Activated naive CD4-positive, alpha-beta T cell treated with Interleukin-2 at 50 U/mL for 16 hours (primary cell): ENCODE measurements around the gene GABRB3.

Source experiments
- DNase-seq: peaks from one replicate; pipeline ENCODE4 v3.0.0-alpha.2; 2020

Gene GABRB3

DNA sequence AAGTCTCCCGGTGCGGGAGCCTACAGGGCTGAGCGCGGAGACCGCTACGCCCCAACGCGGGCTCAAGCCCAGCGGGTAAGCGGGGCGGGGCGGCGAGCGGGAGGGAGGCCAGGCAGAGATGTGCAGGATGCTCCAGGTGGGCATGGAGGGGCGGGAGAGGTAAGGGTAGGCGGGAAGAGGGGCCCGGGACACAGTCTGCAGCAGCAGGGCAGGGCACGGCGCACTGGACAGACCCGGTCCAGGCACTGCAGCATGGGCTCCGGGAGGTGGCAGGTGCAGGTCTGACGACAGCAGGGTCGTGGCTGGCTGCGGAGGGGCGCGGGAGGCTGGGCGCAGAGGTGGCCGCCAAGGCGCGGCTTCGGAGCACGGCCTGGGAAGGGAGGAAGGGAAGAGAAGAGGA is 102.8 kb downstream of the GABRB3 start:
- DNase-seq, result no peak

DNA sequence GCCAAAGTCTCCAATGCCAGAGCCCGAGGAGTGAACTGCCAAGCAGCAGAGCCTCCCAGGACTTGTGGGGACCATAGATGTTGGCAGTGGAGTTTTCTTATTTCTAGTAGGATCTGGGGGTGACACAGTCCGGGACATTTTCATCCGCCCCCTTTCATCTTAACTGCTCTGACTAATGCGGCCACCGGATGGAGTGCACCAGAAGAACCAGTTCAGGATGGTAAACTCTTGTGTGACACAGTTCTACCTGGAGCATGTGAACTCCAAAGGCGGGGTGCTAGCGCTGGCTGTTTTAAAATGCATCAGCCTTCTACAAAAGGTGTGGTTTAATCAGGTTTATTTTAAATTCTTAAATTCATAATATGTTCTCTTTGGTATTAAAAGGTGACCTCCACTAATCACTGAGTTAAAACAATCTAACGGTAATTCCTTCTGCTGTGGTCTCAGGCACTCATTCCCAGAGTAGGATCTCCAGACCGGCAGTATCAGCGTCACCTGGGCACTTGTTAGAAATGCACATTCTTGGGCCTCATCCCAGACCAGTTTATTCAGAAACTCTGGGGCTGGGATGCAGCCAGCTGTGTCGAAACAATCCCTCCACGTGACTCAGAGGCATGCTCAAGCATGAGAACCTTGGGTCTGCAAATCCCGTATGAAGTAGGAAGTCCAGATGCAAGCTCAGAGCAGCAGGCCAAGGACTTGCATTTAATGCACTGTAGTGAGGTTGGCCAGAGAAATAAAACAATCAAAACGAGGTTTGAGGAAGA is 105.5 kb downstream of the GABRB3 start:
- no peak for DNase-seq

DNA sequence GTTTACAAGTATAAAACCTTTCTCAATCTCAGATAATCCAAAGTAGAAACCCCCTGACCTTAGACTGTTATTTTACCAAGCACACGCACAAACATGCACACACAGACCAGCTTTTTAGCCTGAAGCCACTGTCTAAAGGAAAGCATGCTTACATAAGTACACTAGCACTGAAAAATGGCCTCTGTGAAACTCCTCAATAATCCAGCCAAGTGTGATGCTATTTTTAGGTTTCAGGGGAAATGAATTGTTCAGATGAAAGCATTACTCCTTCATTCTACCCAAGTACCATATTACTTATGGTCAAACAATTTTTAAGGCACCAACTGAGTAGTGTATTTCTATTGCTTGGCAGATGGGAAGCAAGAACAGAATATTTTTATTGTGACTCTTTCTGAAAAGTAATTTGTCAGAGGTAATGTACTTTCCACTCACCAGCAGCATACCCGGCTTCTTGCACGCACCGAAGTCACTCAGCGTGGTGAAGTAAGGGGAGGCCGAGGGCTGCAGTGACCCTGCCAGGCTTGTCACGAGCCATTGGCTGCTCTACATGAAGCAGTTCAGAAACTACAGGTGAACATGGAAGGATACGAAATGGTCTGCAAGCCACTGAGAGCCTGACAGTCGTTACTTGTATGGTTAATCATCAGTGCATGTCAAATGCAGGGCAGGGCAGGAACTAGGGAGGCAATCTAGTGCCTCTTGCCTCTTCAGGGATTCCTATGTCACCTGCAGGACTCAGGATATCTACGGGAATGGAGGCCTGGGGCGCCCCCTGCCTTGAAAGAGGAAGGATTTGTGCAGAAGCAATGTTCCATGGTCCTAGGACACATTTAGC is 106.7 kb downstream of the GABRB3 start:
- DNase-seq, result no peak

DNA sequence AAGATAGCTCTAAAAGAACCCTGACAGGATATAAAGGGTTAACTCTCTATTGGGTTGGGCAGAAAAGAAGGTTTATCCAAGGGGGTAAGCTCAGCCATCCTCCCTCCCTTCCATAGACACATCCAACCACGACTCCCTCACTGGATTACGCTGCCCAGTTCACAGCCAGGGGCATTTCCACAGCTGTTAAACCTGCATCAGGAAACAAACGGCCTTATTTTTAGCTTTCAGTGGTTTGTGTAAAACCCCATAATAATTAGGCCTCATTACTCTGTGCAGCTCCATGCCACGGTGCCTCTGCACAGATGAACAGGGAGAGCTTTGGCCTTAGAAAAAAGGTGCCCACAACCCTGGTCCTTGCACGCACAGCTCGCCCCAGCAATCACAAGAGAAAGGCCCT is 110.6 kb downstream of the GABRB3 start:
- no peak for DNase-seq

DNA sequence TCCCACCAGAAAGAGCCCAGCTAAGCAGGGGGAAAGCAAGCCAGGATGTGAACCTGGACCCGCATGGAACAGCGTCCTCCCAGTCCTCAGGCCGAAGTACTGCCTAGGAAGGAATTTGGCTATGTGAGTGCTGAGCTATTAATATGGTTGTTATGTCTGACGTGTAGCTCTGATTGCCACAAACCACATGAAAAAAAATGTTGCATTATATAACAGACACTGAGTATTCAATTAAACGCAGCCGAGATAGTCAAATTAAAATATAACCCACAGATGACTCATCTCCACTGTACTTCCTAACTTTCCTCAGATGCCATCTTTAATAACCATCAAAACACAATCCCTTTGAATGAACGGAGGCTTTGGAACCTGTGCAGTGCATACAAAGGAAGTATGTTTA is 111.1 kb downstream of the GABRB3 start:
- DNase-seq, result no peak

DNA sequence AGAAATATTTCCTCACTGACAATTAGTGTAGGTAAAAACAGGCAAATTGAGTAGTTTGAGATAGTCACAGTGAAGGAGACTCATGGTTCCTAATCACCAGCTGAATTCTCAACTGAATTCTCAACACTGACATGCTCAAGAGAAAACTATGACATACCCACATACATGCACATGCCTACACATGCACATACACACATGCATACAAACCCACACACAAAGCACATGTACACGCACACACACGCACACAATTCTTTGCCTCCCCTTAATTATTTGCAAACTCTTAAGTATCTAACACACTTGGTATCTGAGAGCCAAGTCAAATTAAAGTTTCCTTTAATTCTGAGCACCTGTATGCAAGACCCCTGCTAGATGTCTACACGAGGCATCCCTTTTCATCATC is 111.8 kb downstream of the GABRB3 start:
- no peak for DNase-seq

DNA sequence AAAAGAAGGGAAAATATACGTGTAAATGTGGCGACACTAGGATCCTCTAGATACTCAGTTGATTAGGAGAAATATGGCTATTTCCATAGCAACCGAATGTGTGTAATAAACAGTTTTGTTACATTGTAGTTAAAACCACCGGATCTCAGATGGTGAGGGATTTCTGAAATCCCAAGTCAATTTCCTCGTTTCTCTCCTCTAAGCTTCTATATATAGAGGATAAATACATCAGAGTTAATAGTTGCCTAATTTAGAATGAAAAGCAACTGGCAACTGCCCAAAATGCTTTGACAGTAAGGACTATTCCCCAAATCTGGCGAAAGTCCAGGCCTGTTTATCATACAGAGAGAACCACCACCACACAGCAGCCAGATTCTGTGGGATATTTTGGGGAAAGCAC is 112.6 kb downstream of the GABRB3 start:
- DNase-seq, result no peak

DNA sequence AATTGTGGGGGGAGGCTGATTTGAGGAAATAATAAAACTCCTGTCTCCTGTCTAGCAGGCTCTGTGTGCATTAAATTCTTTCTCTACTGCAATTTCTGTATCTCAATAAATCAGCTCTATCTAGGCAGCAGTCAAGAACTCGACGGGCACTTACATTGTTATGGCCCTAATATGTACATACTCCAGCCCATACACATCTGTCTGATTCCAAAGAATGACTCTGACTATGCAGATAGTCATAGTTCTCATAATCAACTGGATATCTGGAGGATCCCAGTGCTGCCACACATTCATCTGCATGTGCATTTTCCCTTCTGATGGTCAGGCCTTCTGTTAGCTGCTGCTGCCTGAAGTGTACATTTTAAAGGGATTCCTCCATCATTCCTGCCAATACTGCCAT is 114.6 kb downstream of the GABRB3 start:
- DNase-seq, result no peak

DNA sequence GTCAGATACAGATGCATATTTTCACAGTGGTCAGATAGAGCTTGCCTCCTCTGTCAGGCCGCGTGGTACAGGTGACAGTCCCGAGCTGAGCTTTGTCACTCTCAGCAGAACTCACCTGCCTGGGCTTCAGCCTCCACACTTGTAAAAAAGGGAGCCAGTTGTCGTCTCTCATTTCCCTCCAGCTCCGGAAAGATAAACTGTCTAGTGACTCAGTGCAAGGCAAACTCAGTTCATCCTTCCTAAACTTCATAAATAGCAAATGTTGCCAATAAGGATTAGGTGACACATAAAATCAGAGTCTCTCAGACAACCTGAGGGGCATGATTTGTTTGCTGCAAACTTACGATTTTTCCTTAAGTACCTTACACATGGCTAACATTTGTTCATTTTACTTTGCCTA is 116.8 kb downstream of the GABRB3 start:
- DNase-seq, result no peak

DNA sequence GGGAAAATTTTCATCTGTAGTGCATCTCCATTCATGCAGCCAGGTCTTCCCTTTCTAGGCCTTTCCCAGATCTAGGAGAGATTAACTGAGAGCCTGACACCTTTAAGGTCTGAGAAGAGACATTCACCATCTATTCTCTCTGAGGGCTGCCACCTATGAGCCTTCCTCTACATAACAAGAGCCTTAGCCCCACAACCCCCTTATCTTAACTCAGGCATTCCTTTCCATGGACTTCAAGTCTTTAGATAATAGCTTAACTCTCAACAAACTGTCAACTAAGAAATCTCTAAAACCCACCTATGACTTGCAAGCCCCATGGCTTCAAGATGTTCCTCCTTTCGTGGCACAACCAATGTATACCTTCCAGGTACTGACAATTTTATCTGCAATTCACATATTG is 121.0 kb downstream of the GABRB3 start:
- no peak for DNase-seq

DNA sequence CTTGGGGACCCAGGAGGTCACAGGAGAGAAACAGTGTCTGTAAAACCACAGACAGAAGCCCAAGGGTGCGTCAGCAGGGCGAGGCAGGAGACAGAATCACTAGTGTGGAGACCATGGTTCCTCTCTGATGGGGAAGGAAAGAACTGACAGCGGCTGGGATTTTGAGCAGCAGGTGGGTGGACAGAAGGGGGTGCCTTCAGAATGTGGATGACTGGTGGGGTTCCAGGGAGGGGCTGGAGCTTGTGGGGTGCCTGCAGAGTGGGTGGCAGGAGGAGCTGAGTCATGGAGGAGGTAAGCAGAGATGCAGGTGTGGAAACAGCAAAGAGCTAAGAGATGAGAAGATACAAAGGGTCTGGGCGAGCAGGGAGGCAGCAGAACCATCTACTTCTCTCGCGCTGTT is 124.2 kb downstream of the GABRB3 start:
- DNase-seq, result no peak

DNA sequence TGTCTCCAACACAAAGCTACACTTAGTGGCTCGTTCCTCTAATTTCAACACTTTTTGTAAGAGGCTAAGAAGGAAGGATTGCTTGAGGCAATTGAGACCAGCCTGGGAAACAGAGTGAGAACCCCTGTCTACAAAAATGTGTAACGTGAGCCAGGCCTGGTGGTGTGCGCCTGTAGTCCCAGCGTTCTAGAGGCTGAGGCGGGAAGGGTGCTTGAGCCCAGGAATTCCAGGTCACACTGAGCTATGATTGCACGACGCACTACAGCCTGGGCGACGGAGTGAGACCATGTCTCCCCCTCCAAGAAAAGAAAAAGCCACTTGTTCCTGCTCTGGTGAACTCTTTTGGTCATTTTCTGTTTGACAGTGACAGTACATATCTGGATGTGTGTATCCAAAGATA is 127.9 kb downstream of the GABRB3 start:
- DNase-seq, result no peak

DNA sequence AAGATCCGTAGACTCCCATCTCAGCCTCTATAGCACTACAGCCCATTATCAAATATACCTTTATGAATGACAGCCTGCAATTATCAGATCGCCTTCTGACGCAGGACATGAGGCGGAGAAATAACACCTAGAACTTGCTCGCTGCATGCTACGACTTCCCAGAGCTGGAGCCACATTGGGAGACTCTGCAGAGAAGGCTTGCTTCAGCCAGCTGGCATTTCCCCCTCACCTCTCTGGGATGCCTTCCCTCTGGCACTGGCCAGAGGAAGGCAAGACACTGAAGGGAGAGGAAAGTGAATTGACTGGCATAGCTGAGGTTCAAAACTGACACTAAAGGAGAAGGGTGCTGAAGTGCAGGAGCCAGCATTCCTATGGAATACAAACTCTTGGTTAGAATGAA is 131.7 kb downstream of the GABRB3 start:
- DNase-seq, result no peak

DNA sequence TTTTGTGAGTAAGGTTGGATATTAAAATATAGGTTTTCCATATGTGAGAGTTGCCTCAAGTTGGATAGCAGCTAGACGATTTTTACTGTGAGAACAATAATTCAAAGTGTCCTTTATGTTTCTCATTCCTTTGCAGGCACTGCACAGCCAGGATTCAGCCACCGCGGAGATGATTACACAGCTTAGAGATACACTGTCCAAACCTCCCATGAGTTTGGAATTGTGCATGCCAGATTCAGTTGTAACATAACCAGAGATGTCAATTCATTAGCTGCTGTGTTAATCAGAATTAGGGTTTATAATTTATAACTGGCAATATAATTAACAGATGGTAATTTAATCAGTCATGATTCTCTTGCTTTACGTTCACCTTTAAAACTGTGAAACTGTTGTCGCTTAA is 132.3 kb downstream of the GABRB3 start:
- DNase-seq, result no peak

DNA sequence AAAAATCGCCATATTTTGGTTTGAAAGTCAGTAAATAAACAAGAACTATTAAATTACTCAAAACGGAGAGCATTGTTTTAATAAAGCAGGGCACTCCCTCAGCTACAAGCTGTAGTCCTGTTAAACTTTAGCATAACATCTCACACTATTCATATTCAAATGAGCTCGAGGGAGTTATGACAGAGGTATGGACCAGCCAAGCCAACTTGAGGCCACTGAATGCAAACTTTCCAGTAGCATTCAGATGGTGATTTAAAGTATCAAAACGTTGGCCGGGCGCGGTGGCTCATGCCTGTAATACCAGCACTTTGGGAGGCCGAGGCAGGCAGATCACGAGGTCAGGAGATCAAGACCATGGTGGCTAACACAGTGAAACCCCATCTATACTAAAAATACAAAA is 132.9 kb downstream of the GABRB3 start:
- DNase-seq, result no peak

DNA sequence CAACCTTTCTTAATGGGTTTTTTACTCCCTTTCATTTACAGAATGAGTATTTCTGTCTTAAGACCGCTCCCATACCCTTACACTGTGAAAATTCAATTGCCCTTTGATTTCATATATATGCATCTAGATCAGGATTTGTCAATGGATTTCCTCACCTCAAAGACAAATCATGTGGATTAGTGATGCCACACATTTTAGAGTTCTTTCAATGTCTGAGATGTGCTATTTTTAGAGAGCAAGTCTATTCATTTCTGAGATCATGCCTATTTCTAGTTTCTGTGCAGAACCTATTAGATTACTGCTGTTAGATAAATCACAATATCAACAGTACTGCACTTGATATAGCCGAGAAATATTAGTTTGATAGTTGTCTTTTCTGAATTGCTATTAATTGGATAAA is 137.3 kb downstream of the GABRB3 start:
- DNase-seq, result no peak

DNA sequence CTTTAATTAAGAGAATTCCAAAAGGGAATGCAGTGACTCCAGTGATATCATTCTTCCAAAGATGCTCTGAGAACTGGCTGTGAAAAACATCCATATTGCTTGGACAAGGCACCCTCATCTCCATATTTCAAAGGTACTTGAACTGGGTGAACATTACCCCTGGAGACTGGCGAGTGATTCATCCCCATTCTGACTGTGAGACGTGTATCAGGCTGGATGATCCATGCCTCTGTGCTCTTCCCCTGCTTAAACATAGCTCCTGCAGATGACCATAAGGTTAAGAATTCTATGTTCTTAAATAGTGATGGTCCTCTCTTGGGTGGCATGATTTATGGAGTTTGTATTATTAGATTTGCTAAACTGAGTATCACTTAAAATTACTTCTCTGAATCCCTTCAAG is 137.8 kb downstream of the GABRB3 start:
- DNase-seq, result no peak

DNA sequence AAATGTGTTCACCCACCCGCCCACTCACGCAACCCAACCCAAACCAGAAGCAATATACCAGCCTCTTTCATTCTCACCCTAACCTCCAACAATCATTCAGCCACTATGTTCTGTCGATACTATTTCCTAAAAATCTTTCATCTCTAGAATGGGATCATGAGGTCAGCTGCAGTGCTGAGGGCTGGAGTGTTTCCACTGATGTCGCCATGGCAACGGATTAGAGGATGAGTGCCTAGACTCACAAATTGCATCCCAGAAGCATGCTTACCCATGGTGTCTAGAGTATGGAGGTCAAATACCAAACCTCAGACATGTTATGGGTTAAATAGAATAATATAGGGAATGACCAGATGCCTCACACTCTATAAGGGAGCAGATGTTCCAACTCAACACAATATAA is 138.5 kb downstream of the GABRB3 start:
- no peak for DNase-seq

DNA sequence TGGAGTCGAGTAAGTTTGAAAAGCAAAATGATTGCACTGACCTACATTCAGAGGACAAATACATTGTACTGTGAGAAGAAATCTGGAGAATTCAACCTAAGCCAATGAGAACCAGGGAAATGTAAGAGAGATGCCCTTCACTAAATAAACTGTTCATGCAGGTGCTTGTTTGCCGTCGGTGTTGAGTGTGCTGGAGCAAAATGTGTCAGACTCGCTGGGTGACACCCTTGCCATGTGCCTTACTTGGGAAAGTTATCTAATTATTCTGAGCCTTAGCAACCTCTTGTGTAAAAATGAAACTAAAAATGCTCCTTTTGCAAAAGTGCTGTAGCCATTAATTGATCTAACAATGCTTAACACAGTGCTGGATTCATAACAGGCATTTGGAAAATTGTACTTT is 140.4 kb downstream of the GABRB3 start:
- DNase-seq, result no peak

DNA sequence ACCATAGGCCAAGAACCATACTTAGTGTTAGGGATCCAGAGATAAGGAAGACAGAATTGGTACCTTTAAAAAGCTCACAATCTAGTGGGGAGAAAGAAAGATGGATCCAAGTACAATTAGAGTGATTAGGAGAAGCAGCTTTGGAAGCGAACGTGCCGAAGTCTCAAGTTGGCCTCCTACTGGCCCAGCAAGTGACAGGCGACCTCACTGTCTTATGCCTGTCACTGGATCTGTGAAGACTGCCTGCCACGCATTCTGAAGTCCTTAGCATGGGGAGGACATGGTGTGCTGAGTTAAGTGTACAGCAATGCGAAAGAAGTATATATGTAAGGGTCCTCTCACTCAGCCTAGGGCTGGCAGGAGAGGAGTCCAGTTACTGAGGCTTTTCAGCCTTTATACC is 141.0 kb downstream of the GABRB3 start:
- DNase-seq, result no peak

DNA sequence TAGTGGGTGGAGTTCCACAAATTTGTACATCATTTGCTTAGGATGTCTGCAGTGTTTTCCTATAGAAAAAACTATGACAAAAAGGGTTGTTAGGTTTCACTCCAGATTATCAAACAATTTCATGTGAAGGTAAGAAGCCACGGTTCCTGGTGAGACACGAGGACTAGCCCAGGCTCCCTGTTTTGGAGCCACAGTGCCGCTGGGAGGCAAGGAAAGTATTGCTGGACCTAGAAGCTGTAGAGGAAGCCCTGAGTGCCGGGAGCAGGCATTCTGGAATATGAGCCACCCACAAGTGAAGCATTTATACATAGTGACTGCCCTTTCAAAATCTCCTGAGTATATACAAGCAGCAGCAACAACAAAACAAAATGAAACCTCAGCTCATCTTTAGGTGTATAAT is 142.0 kb downstream of the GABRB3 start:
- no peak for DNase-seq

DNA sequence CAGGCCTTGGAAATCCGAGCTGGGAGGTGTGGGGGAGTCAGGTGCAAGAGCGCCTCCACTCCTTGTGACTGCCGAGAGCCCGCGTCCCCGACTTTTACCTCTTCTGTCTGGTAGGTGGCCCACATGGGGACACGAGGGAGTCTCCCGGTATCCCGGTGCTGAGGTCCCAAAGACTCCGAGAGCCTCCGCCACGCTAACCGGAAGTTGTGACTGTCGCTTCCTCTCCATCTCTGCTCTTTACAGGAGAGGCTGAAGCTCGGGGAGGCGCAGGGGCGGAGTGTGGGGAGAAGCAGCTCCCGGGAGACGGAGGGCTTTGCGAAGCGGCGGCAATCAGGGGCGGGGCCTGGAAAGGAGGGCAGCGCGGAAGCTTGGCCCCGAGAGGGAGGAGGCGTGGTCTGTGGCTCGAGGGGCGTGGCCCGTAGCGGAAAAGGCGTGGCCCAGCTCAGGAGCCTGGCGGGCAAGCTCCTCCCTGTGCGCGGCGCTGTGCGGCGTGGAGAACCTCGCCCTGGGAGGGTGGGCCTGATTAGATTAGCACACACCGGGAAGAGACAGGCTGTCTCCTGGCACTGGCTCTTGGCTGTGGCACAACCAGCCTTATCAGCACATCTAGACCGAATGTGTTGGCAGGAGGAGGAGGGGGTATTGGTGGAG is 143.9 kb downstream of the GABRB3 start:
- DNase-seq, result no peak

DNA sequence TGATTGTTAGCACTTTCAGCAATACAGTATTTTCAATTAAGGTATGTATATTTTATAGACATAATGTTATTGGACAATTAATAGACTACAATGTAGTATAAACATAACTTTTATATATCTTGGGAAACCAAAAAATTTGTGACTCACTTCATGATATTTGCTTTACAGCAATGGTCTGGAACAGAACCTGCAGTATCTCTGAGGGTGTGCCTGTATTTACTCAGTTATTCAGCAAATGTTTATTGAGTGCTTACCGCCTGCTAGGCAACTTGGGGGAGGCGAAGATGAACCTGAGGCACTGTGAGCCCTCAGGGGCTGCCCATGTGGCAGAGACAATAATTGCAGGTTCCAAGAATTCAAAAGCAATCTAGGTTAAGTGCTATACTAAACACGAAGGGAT is 144.8 kb downstream of the GABRB3 start:
- DNase-seq, result no peak

DNA sequence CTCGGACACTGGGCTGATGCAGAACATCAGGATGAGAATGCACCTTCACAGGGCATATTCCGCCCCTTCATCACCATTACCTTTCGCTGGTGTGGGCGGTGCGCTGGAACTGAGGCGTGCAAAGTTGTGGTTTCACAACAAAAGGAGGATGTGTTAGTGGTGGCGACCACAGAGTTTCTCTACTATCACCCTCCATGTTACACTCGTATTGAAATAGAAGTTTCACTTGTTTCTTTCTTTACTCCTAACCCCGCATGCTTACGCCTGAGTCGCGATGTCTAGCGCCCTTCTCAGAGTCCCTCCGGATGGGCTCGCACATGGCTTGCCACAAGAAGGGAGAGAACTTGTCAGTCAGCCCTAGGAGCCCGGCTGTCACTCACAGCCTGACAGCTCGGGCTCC is 148.7 kb downstream of the GABRB3 start:
- no peak for DNase-seq
